Measurements from ENCODE around the gene ELFN2.

DNA sequence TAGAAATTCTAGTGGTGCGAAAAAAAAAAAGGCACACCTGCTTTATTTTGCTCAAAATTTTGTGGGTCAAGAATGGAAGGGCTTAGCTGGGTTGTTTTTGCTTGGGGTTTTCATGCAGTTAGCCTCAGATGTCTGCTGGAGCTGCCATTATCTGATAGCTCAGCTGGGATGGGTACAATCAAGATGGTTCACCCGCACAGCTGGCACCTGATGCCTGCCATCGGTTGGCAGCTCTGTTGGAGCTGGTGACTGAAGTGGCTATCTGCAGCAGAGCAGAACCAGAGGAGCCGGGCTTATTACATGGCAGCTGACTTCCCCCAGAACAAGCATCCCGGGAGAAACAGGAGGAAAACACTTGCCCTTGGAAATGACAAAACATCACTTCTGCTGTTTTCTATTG, 12.1 kb upstream of the ELFN2 start:
- TF ChIP-seq TAF1 (IDR thresholded peaks at IDR 0.05; ENCODE audit: borderline replicate concordance, low read depth, low read length) (no peak), POLR2A (IDR thresholded peaks at IDR 0.05; ENCODE audit: low read depth, low read length) (no peak)
